IMR-90 (cell line): Measurements from ENCODE around the gene RPS26. TPM values are rescaled to one million over a fixed set of nuclear protein-coding genes. Genes with fewer than 3 reads are reported as not detected.

Experiments
- ATAC-seq: fragments of 200-7000 bp; cut with Tn5 transposase; 2 replicates; pipeline ENCODE4 v1.9.1; 2020; ENCODE audit warnings: low read depth, mild to moderate bottlenecking, moderate library complexity
- BruUV-seq: library from RNA; stranded (reverse); fragments of 400-500 nt; replicated peaks from 2 replicates; lab custom pipeline; 2021; lab: Mats Ljungman, UMichigan
- CTCF ChIA-PET: fragments of 300-600 bp; formaldehyde crosslinking; extraction: SDS; loops from one replicate; lab custom pipeline; 2021; ENCODE audit warnings: antibody characterized with exemption; lab: Yijun Ruan, JAX
- POLR2A ChIA-PET: fragments of 300-600 bp; sonication (Branson Sonifier 250); formaldehyde crosslinking; loops from one replicate; lab custom pipeline; 2022; ENCODE audit warnings: antibody characterized with exemption; ENCODE audit not compliant: unreplicated experiment; lab: Charles Lee
- DNase-seq: peaks from one replicate; pipeline ENCODE4 v3.0.0; 2013
- H2AFZ ChIP-seq: replicated peaks from 2 replicates; pipeline ENCODE3; 2013; ENCODE audit warnings: low read length, mild to moderate bottlenecking; ENCODE audit not compliant: poor library complexity
- H2AK5ac ChIP-seq: 2 replicates; pipeline ENCODE4 v1.6.1; 2013; ENCODE audit warnings: low read depth, low read length, inconsistent platforms
- H2AK9ac ChIP-seq: replicated peaks from 2 replicates; pipeline ENCODE3; 2013; ENCODE audit warnings: mild to moderate bottlenecking, low read depth, low read length, moderate library complexity; ENCODE audit not compliant: poor library complexity
- H2BK120ac ChIP-seq: 2 replicates; pipeline ENCODE4 v1.6.1; 2013; ENCODE audit warnings: low read depth, low read length, inconsistent platforms
- H2BK15ac ChIP-seq: 3 replicates; pipeline ENCODE4 v1.6.1; 2013; ENCODE audit warnings: low read depth, low read length, inconsistent platforms
- H2BK20ac ChIP-seq: 2 replicates; pipeline ENCODE4 v1.6.1; 2013; ENCODE audit warnings: low read depth, mild to moderate bottlenecking, inconsistent platforms, low read length, moderate library complexity
- H2BK5ac ChIP-seq: 2 replicates; pipeline ENCODE4 v1.6.1; 2013; ENCODE audit warnings: mild to moderate bottlenecking, low read depth, low read length, inconsistent platforms; ENCODE audit not compliant: poor library complexity, severe bottlenecking
- H3K14ac ChIP-seq: replicated peaks from 2 replicates; pipeline ENCODE4 v1.6.1; 2013; ENCODE audit warnings: low read depth, low read length, inconsistent platforms
- H3K18ac ChIP-seq: 2 replicates; pipeline ENCODE4 v1.6.1; 2013; ENCODE audit warnings: low read depth, low read length, control low read depth
- H3K23ac ChIP-seq: 2 replicates; pipeline ENCODE4 v1.6.1; 2013; ENCODE audit warnings: low read depth, low read length, inconsistent platforms
- H3K27ac ChIP-seq: 2 replicates; pipeline ENCODE4 v1.5.1; 2013; ENCODE audit warnings: mild to moderate bottlenecking, control low read depth, low read length; ENCODE audit not compliant: insufficient read depth
- H3K27me3 ChIP-seq: 2 replicates; pipeline ENCODE4 v1.6.1; 2013; ENCODE audit warnings: low read length; ENCODE audit not compliant: control insufficient read depth, insufficient read depth
- H3K36me3 ChIP-seq: 2 replicates; pipeline ENCODE4 v1.6.1; 2013; ENCODE audit warnings: low read length, mixed read lengths; ENCODE audit not compliant: control insufficient read depth, insufficient read depth
- H3K4ac ChIP-seq: 2 replicates; pipeline ENCODE4 v1.6.1; 2013; ENCODE audit warnings: low read depth, low read length, inconsistent platforms
- H3K4me1 ChIP-seq: 2 replicates; pipeline ENCODE4 v1.6.1; 2013; ENCODE audit warnings: low read length, mixed read lengths; ENCODE audit not compliant: control insufficient read depth, insufficient read depth
- H3K4me2 ChIP-seq: 2 replicates; pipeline ENCODE4 v1.6.1; 2013; ENCODE audit warnings: low read depth, mild to moderate bottlenecking, control low read depth, low read length, moderate library complexity
- H3K4me3 ChIP-seq: 2 replicates; pipeline ENCODE4 v1.5.1; 2013; ENCODE audit warnings: low read depth, mild to moderate bottlenecking, control low read depth, low read length, moderate library complexity; ENCODE audit not compliant: insufficient read depth
- H3K56ac ChIP-seq: 2 replicates; pipeline ENCODE4 v1.6.1; 2013; ENCODE audit warnings: low read length, inconsistent platforms; ENCODE audit not compliant: insufficient read depth; ENCODE audit errors: extremely low read depth
- H3K79me1 ChIP-seq, 2 experiments: 2 replicates each; pipeline ENCODE4 v1.6.1; 2013; ENCODE audit warnings: low read length in 2 of 2, inconsistent platforms in 1 of 2, low read depth in 1 of 2
- H3K9ac ChIP-seq: 2 replicates; pipeline ENCODE4 v1.6.1; 2013; ENCODE audit warnings: low read depth, low read length, control low read depth
- H3K9me1 ChIP-seq: 2 replicates; pipeline ENCODE4 v1.6.1; 2013; ENCODE audit warnings: low read length, inconsistent platforms; ENCODE audit not compliant: insufficient read depth
- H3K9me3 ChIP-seq: 2 replicates; pipeline ENCODE4 v1.6.1; 2013; ENCODE audit warnings: low read length; ENCODE audit not compliant: control insufficient read depth, insufficient read depth
- H4K20me1 ChIP-seq: 2 replicates; pipeline ENCODE4 v1.6.1; 2013; ENCODE audit warnings: low read length, inconsistent platforms; ENCODE audit not compliant: insufficient read depth
- H4K5ac ChIP-seq: 2 replicates; pipeline ENCODE4 v1.6.1; 2013; ENCODE audit warnings: mild to moderate bottlenecking, low read depth, low read length, control low read depth
- H4K8ac ChIP-seq, 2 experiments: 2 replicates each; pipeline ENCODE4 v1.6.1; 2013; ENCODE audit warnings: low read depth in 2 of 2, low read length in 2 of 2, control low read depth in 1 of 2, inconsistent platforms in 1 of 2
- H4K91ac ChIP-seq: 2 replicates; pipeline ENCODE4 v1.6.1; 2013; ENCODE audit warnings: low read depth, low read length, inconsistent platforms; ENCODE audit not compliant: insufficient read depth
- CEBPB ChIP-seq: IDR thresholded peaks from 2 replicates; pipeline ENCODE4 v1.6.1; 2012; ENCODE audit warnings: low read depth, low read length, improper control_type of control experiment
- CTCF ChIP-seq: conservative IDR thresholded peaks from 2 replicates; pipeline ENCODE4 v1.5.1; 2012; ENCODE audit warnings: mild to moderate bottlenecking, low read depth, low read length, improper control_type of control experiment
- FOS ChIP-seq: fragments of 150-350 bp; IDR thresholded peaks from 2 replicates; pipeline ENCODE4 v1.6.1; 2016; ENCODE audit warnings: low read depth, low read length
- NFE2L2 ChIP-seq: fragments of 150-350 bp; IDR thresholded peaks from 2 replicates; pipeline ENCODE4 v1.6.1; 2016; ENCODE audit warnings: low read depth, mild to moderate bottlenecking, low read length
- WGBS, 2 experiments: methylation state at CpG; one replicate each; pipeline versions ENCODE4 v1.1.5 to v1.1.7; 2013; ENCODE audit warnings: missing lambda C conversion rate in 2 of 2; ENCODE audit not compliant: insufficient read length in 1 of 2; ENCODE audit errors: extremely low coverage in 2 of 2; 5-methylcytosine and 5-hydroxymethylcytosine counted together
- dilution Hi-C: fragments of 300-500 bp; cut with HindIII; formaldehyde crosslinking; loops from one replicate; pipeline ENCODE4 v1.14.3; 2018; ENCODE audit warnings: low sequenced_read_pairs; ENCODE audit not compliant: unreplicated experiment
- in situ Hi-C: fragments of 300-500 bp; cut with MboI; formaldehyde crosslinking; loops from 3 replicates; pipeline ENCODE4 v1.14.3; 2019; ENCODE audit warnings: low sequenced_read_pairs, inconsistent platforms, mixed read lengths
- intact Hi-C: fragments of 100-400 bp; cut with micrococcal nuclease; formaldehyde crosslinking; loops from 2 replicates; pipeline ENCODE4 v1.10.0; 2022
- polyA plus RNA-seq, 3 experiments: library from polyadenylated mRNA; depleted of rRNA; stranded (reverse); fragments of >200 nt; gene quantifications; 2 replicates each; pipeline ENCODE4 v1.2.3, GENCODE V29; 2012; ENCODE audit warnings: low replicate concordance in 1 of 3
- total RNA-seq: library from RNA; depleted of rRNA; stranded (reverse); fragments of >200 nt; gene quantifications from 2 replicates; pipeline ENCODE4 v1.2.3, GENCODE V29; 2012

Gene RPS26
- total and polyA plus RNA-seq, 2 of the 4 experiments (the other 2 are of a cell fraction): 307 to 1,824 TPM

GRCh38 chr12:56021889-56022497, 19.7 kb upstream of the RPS26 start:
- dilution Hi-C loops: no loop called here
- peak overlapping the region; percentile 26 for H3K4me3 ChIP-seq
- peak overlapping the region; percentile 85 for H3K9ac ChIP-seq
- ChIA-PET CTCF (interaction anchor here (1.1 kb wide), 1 partner anchor 8 kb away, joined by 3 read pairs; no protein-coding TSS in a partner anchor), POLR2A (no interaction called here)
- H2BK120ac ChIP-seq: no peak overlapping the region
- TF ChIP-seq NFE2L2: no peak
- 0 out of 2 replicates have a peak, but pooled peaks have one; percentile 3 for TF ChIP-seq CTCF
- TF ChIP-seq FOS: no peak
- no peak for TF ChIP-seq CEBPB
- no peak overlapping the region for H3K56ac ChIP-seq
- H4K5ac ChIP-seq: peak overlapping the region; percentile 65
- H3K79me1 ChIP-seq: peaks cover 0 to 15% of the 10 kb centered on the region in 2 experiments; a peak in 3 of 4 replicates
- peak overlapping the region; percentile 97 for H2AFZ ChIP-seq
- peak overlapping the region; percentile 94; the same call in 1 of the 2 replicates for H2AK5ac ChIP-seq
- H3K23ac ChIP-seq: peak overlapping the region; percentile 94
- no peaks in the 10 kb centered on the region for H3K9me3 ChIP-seq
- peaks cover 17% of the 10 kb centered on the region for H3K4me1 ChIP-seq
- peak overlapping the region; percentile 74 for H3K4me2 ChIP-seq
- no peak overlapping the region for H2BK20ac ChIP-seq
- H4K20me1 ChIP-seq: no peaks in the 10 kb centered on the region
- H2BK15ac ChIP-seq: no peak overlapping the region
- no TSS peak for BruUV-seq
- peak overlapping the region; percentile 22; the same call in 1 of the 2 replicates for H3K18ac ChIP-seq
- DNase-seq (no peak), ATAC-seq (peak; percentile 5; the same call in 1 of the 2 replicates)
- H3K27ac ChIP-seq: peak overlapping the region; percentile 70; the same call in 1 of the 2 replicates
- H3K14ac ChIP-seq: peak overlapping the region; percentile 90
- intact Hi-C loops: loop anchor here (1.0 kb wide), 1 partner anchor 7 kb away; no protein-coding TSS in a partner anchor
- no CpG with 5 or more reads among the region's 2 CpGs for WGBS, 2 experiments
- peaks cover 8% of the 10 kb centered on the region; the same call in 1 of the 2 replicates for H3K9me1 ChIP-seq
- peak overlapping the region; percentile 89 for H3K4ac ChIP-seq
- H3K27me3 ChIP-seq: no peaks in the 10 kb centered on the region
- peak overlapping the region; percentile 79 for H4K91ac ChIP-seq
- H3K36me3 ChIP-seq: peaks cover 17% of the 10 kb centered on the region; the same call in 1 of the 2 replicates
- peak overlapping the region; percentile 94 to 99 for H4K8ac ChIP-seq
- in situ Hi-C loops: no loop called here
- peak overlapping the region; percentile 97 for H2AK9ac ChIP-seq
- H2BK5ac ChIP-seq: no peak overlapping the region
